Adrenal gland (tissue), 5 donors: ENCODE data around the gene SLC38A2.

Experiments used
- CTCF ChIP-seq, 6 experiments: fragments of 450-650 bp in 4 of 6; fragments of 200-600 bp in 2 of 6; sonication (generic) in 1 of 6; IDR thresholded peaks; 1 replicate in 5 of 6; 2 replicates in 1 of 6; pipeline versions ENCODE4 v1.5.1 to v1.8.0; 2016 to 2021; ENCODE audit warnings: antibody characterized with exemption in 6 of 6, mild to moderate bottlenecking in 2 of 6, moderate library complexity in 1 of 6
- POLR2A ChIP-seq, 2 donors: fragments of 450-650 bp; IDR thresholded peaks; one replicate each; pipeline ENCODE4 v1.6.1; 2017; ENCODE audit warnings: antibody characterized with exemption in 2 of 2, mild to moderate bottlenecking in 2 of 2, moderate library complexity in 1 of 2
- donor health status: DM: no; HTN: no; CAD: no.

- TF ChIP-seq POLR2A (IDR thresholded peaks at IDR 0.05) (no peak), CTCF (IDR thresholded peaks at IDR 0.05) (no peak)
Measured at GRCh38 chr12:46320731-46321130, 51.8 kb downstream of the SLC38A2 start.
